PC-9 (cell line): Measurements from ENCODE around the gene TMCO2. TPM values are rescaled to one million over a fixed set of nuclear protein-coding genes. Genes with fewer than 3 reads are reported as not detected.

Experiments
- BruUV-seq: library from RNA; stranded (reverse); fragments of 400-500 nt; replicated peaks from 2 replicates; lab custom pipeline; 2021; lab: Mats Ljungman, UMichigan
- CTCF ChIA-PET: fragments of 300-600 bp; sonication (Branson Sonifier 250); formaldehyde crosslinking; loops from one replicate; lab custom pipeline; 2022; ENCODE audit warnings: antibody characterized with exemption; lab: Charles Lee
- POLR2A ChIA-PET: fragments of 300-600 bp; sonication (Branson Sonifier 250); formaldehyde crosslinking; loops from one replicate; lab custom pipeline; 2022; ENCODE audit warnings: antibody characterized with exemption; ENCODE audit not compliant: unreplicated experiment; lab: Charles Lee
- DNase-seq, 2 experiments: peaks; one replicate each; pipeline versions ENCODE4 v3.0.0 to v3.0.0-alpha.2; 2015 to 2022; ENCODE audit warnings: mixed read lengths in 1 of 2
- H2AFZ ChIP-seq: fragments of 200-600 bp; sonication (generic); 2 replicates; pipeline ENCODE4 v1.8.1; 2017; ENCODE audit warnings: antibody characterized with exemption
- H3F3A ChIP-seq: fragments of 200-600 bp; sonication (generic); 2 replicates; pipeline ENCODE4 v1.8.1; 2017; ENCODE audit warnings: antibody characterized with exemption, mild to moderate bottlenecking, low read depth; ENCODE audit not compliant: insufficient read depth
- H3K27ac ChIP-seq: fragments of 200-600 bp; sonication (generic); 2 replicates; pipeline ENCODE4 v1.6.1; 2016; ENCODE audit warnings: mixed run types
- H3K27me3 ChIP-seq: fragments of 200-600 bp; sonication (generic); 2 replicates; pipeline ENCODE4 v1.6.1; 2016; ENCODE audit warnings: low read depth, mixed run types; ENCODE audit not compliant: insufficient read depth
- H3K36me3 ChIP-seq: fragments of 200-600 bp; sonication (generic); 2 replicates; pipeline ENCODE4 v1.6.1; 2016; ENCODE audit warnings: low read depth, mixed run types
- H3K4me1 ChIP-seq: fragments of 200-600 bp; sonication (generic); replicated peaks from 2 replicates; pipeline ENCODE4 v1.6.1; 2016; ENCODE audit warnings: mixed run types; ENCODE audit not compliant: insufficient read depth
- H3K4me2 ChIP-seq: fragments of 200-600 bp; sonication (generic); 2 replicates; pipeline ENCODE4 v1.6.1; 2017; ENCODE audit warnings: mixed run types
- H3K4me3 ChIP-seq: fragments of 200-600 bp; sonication (generic); 2 replicates; pipeline ENCODE4 v1.6.1; 2016; ENCODE audit warnings: mixed run types
- H3K79me2 ChIP-seq: fragments of 200-600 bp; sonication (generic); 2 replicates; pipeline ENCODE4 v1.6.1; 2017; ENCODE audit warnings: low read depth, mixed run types
- H3K9me2 ChIP-seq: fragments of 200-600 bp; sonication (generic); 2 replicates; pipeline ENCODE4 v1.8.1; 2017; ENCODE audit warnings: mild to moderate bottlenecking; ENCODE audit not compliant: insufficient read depth
- H3K9me3 ChIP-seq: fragments of 200-600 bp; sonication (generic); 2 replicates; pipeline ENCODE4 v1.8.1; 2016; ENCODE audit warnings: low read depth; ENCODE audit not compliant: insufficient read depth
- H4K20me1 ChIP-seq: fragments of 200-600 bp; sonication (generic); 2 replicates; pipeline ENCODE4 v1.8.1; 2017; ENCODE audit not compliant: insufficient read depth
- CTCF ChIP-seq: fragments of 200-600 bp; sonication (generic); conservative IDR thresholded peaks from 2 replicates; pipeline ENCODE4 v1.6.1; 2017; ENCODE audit warnings: mixed run types, antibody characterized with exemption, mild to moderate bottlenecking, moderate library complexity
- EZH2 ChIP-seq: fragments of 200-600 bp; sonication (generic); IDR thresholded peaks from 2 replicates; pipeline ENCODE4 v1.8.0; 2017; ENCODE audit warnings: antibody characterized with exemption, low read depth
- intact Hi-C: fragments of 100-400 bp; cut with micrococcal nuclease; formaldehyde crosslinking; loops from one replicate; pipeline ENCODE4 v1.10.0; 2022; ENCODE audit not compliant: unreplicated experiment
- total RNA-seq: library from RNA; stranded (reverse); gene quantifications from 2 replicates; pipeline ENCODE4 v1.2.3, GENCODE V29; 2021

The TMCO2 gene
- total RNA-seq, 1 experiment from 2014 or later, result not detected

- CTCF ChIA-PET, result no interaction called here
- BruUV-seq, result no TSS peak
- DNase-seq, result no peak
- POLR2A ChIA-PET, result no interaction called here
- Histone ChIP-seq H3K79me2 (no peaks in the 10 kb centered on the region; the same call in none of the 2 replicates), H3K36me3 (peaks cover 16% of the 10 kb centered on the region; the same call in 1 of the 2 replicates), H3K4me2 (no peak overlapping the region), H3K27me3 (no peaks in the 10 kb centered on the region), H3K4me1 (no peaks in the 10 kb centered on the region), H3K9me2 (no peaks in the 10 kb centered on the region), H4K20me1 (0 out of 2 replicates have a peak, but pooled peaks cover 7% of the 10 kb centered on the region), H2AFZ (no peak overlapping the region), H3K4me3 (no peak overlapping the region), H3K27ac (no peak overlapping the region), H3K9me3 (no peaks in the 10 kb centered on the region), H3F3A (peaks cover 5% of the 10 kb centered on the region)
- no peak for TF ChIP-seq EZH2
- TF ChIP-seq CTCF, result no peak
- intact Hi-C loops, result no loop called here
Measured at GRCh38 chr1:40221977-40222772, 25.6 kb upstream of the TMCO2 start.

GRCh38 chr1:40224040-40224439, 23.7 kb upstream of the TMCO2 start:
- H3K9me3 ChIP-seq, result no peaks in the 10 kb centered on the region
- POLR2A ChIA-PET, result interaction anchor here (0.6 kb wide), 1 partner anchor 184 kb away, joined by 8 read pairs; the partner anchor contains the start of gene CAP1
- peaks cover 16% of the 10 kb centered on the region; the same call in 1 of the 2 replicates for H3K36me3 ChIP-seq
- CTCF ChIA-PET, result interaction anchor here (0.6 to 0.7 kb wide), 5 partner anchors 10 to 732 kb away, joined by 6 to 14 read pairs (median 10); no protein-coding TSS in a partner anchor
- no peak overlapping the region for H3K27ac ChIP-seq
- 0 out of 2 replicates have a peak, but pooled peaks cover 7% of the 10 kb centered on the region for H4K20me1 ChIP-seq
- peaks cover 7% of the 10 kb centered on the region for H3F3A ChIP-seq
- H3K4me2 ChIP-seq, result no peak overlapping the region
- H3K9me2 ChIP-seq, result no peaks in the 10 kb centered on the region
- BruUV-seq, result no TSS peak
- no peaks in the 10 kb centered on the region for H3K27me3 ChIP-seq
- no peaks in the 10 kb centered on the region; the same call in 1 of the 2 replicates for H3K79me2 ChIP-seq
- intact Hi-C loops, result no loop called here
- no peak for TF ChIP-seq EZH2
- no peak for TF ChIP-seq CTCF
- no peaks in the 10 kb centered on the region for H3K4me1 ChIP-seq
- no peak overlapping the region for H3K4me3 ChIP-seq
- no peak for DNase-seq
- no peak overlapping the region for H2AFZ ChIP-seq

GRCh38 chr1:40226192-40226591, 21.5 kb upstream of the TMCO2 start:
- no peak for DNase-seq
- Histone ChIP-seq H3K36me3 (peaks cover 16% of the 10 kb centered on the region; the same call in 1 of the 2 replicates), H2AFZ (no peak overlapping the region), H3K79me2 (no peaks in the 10 kb centered on the region; the same call in 1 of the 2 replicates), H3K4me3 (no peak overlapping the region), H3K9me3 (no peaks in the 10 kb centered on the region), H3F3A (peaks cover 10% of the 10 kb centered on the region), H3K4me2 (no peak overlapping the region), H4K20me1 (0 out of 2 replicates have a peak, but pooled peaks cover 7% of the 10 kb centered on the region), H3K27ac (no peak overlapping the region), H3K27me3 (no peaks in the 10 kb centered on the region), H3K4me1 (no peaks in the 10 kb centered on the region), H3K9me2 (no peaks in the 10 kb centered on the region)
- CTCF ChIA-PET, result no interaction called here
- no peak for TF ChIP-seq CTCF
- POLR2A ChIA-PET, result interaction anchor here (0.6 kb wide), 1 partner anchor 120 kb away, joined by 3 read pairs; no protein-coding TSS in a partner anchor
- BruUV-seq, result no TSS peak
- intact Hi-C loops, result no loop called here
